A172 (cell line): ENCODE data around the gene GSDMA. TPM values are rescaled to one million over a fixed set of nuclear protein-coding genes. Genes with fewer than 3 reads are reported as not detected.
"Not testable (repeated sequence)": the region's sequence is repeated elsewhere in the genome, so short reads cannot be mapped to it uniquely, and the experiment has no call there.

Experiments
- DNase-seq: peaks from one replicate; pipeline ENCODE4 v3.0.0-alpha.2; 2015; ENCODE audit warnings: low spot score
- total RNA-seq: library from RNA; depleted of rRNA; stranded (reverse); fragments of >200 nt; shearing (Covaris generic); gene quantifications from 2 replicates; pipeline ENCODE4 v1.2.3, GENCODE V29; 2014

The GSDMA gene
- total RNA-seq, 1 experiment from 2014 or later: not detected

DNA sequence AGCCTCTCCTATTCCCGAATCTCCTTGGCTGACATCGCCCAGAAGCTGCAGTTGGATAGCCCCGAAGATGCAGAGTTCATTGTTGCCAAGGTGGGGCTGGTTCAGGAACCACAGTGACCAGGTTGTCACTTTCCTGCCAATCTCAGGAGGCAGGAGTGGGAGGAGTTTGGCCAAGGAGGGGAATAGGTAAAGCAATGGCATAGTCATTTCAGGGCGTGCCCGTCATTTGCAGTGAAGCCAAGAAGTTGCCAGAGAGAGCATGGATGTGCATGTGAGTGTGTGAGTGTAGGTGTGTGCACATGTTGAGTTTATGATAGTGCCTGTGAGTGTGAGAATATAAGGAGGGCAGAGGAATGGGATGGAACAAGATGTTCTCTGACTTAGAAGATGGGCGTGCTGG is 32.6 kb downstream of the GSDMA start:
- DNase-seq: no peak

GRCh38 chr17:39996162-39996561 is 33.4 kb downstream of the GSDMA start:
- no peak for DNase-seq

GRCh38 chr17:39996800-39997199 is 34.0 kb downstream of the GSDMA start:
- DNase-seq: no peak

DNA sequence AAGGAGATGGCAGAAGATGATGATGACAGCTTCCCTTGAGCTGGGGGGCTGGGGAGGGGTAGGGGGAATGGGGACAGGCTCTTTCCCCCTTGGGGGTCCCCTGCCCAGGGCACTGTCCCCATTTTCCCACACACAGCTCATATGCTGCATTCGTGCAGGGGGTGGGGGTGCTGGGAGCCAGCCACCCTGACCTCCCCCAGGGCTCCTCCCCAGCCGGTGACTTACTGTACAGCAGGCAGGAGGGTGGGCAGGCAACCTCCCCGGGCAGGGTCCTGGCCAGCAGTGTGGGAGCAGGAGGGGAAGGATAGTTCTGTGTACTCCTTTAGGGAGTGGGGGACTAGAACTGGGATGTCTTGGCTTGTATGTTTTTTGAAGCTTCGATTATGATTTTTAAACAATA is 34.7 kb downstream of the GSDMA start:
- DNase-seq: no peak

- no peak for DNase-seq
These were observed 36.3 kb downstream of the GSDMA start for GRCh38 chr17:39999067-39999466.

- DNase-seq: no peak
These were observed 37.4 kb downstream of the GSDMA start for GRCh38 chr17:40000161-40000560.

DNA sequence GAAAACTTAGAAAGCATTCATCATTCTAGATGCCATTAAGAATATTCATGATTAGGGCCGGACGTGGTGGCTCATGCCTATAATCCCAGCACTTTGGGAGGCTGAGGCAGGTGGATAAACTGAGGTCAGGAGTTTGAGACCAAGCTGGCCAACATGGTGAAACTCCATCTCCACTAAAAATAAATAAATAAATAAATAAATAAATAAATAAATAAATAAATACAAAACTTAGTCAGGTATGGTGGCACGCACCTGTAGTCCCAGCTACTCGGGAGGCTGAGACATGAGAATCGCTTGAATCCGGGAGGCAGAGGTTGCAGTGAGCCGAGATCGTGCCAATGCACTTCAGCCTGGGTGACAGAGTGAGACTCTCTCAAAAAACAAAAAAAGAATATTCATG is 38.5 kb downstream of the GSDMA start:
- DNase-seq: not testable (repeated sequence)

DNA sequence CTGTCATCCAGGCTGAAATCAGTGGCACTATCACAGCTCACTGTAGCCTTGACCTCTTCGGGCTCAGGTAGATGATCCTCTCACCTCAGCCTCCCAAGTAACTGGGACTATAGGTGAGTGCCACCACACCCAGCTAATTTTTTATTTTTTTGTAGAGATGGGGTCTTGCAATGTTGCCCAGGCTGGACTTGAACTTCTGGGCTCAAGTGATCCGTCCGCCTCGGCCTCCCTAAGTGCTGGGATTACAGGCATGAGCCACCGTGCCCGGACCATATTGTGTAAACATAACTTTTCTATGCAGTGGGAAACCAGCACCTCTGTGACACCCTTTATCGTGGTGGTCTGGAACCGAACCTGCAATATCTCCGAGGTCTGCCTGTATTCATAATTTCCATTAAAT is 41.3 kb downstream of the GSDMA start:
- DNase-seq: no peak

- DNase-seq: no peak
These were observed 41.9 kb downstream of the GSDMA start for GRCh38 chr17:40004712-40005111.

DNA sequence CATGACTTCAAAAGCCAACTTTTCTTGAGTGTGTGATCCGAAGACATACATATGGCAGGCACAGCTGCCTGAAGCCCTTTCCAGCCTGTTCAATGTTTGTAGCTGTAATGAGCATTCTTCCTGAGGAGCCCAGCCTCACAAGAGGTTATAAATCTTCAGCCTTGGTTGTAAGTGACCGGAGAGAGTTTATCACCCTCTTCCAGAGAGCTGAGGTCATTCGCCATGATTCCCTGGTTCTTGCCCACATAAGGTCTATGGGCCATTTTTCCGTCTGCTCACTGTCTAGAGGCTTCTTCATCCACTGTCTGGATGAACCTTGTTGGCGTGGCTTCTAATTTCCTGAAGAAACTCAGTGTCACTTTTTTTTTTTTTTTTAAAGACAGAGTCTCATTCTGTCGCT is 42.7 kb downstream of the GSDMA start:
- no peak for DNase-seq

DNA sequence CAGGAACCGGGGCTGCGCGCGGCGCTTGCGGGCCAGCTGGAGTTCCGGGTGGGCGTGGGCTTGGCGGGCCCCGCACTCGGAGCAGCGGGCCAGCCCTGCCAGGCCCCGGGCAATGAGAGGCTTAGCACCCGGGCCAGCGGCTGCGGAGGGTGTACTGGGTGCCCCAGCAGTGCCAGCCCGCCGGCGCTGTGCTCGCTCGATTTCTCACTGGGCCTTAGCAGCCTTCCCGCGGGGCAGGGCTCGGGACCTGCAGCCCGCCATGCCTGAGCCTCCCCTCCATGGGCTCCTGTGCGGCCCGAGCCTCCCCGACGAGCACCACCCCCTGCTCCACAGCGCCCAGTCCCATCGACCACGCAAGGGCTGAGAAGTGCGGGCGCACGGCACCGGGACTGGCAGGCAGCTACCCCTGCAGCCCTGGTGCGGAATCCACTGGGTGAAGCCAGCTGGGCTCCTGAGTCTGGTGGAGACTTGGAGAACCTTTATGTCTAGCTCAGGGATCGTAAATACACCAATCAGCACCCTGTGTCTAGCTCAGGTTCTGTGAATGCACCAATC is 48.2 kb downstream of the GSDMA start:
- DNase-seq: not testable (repeated sequence)

GRCh38 chr17:40012017-40012647 is 49.3 kb downstream of the GSDMA start:
- not testable (repeated sequence) for DNase-seq

- DNase-seq: no peak
These were observed 51.7 kb downstream of the GSDMA start for GRCh38 chr17:40014375-40014980.

DNA sequence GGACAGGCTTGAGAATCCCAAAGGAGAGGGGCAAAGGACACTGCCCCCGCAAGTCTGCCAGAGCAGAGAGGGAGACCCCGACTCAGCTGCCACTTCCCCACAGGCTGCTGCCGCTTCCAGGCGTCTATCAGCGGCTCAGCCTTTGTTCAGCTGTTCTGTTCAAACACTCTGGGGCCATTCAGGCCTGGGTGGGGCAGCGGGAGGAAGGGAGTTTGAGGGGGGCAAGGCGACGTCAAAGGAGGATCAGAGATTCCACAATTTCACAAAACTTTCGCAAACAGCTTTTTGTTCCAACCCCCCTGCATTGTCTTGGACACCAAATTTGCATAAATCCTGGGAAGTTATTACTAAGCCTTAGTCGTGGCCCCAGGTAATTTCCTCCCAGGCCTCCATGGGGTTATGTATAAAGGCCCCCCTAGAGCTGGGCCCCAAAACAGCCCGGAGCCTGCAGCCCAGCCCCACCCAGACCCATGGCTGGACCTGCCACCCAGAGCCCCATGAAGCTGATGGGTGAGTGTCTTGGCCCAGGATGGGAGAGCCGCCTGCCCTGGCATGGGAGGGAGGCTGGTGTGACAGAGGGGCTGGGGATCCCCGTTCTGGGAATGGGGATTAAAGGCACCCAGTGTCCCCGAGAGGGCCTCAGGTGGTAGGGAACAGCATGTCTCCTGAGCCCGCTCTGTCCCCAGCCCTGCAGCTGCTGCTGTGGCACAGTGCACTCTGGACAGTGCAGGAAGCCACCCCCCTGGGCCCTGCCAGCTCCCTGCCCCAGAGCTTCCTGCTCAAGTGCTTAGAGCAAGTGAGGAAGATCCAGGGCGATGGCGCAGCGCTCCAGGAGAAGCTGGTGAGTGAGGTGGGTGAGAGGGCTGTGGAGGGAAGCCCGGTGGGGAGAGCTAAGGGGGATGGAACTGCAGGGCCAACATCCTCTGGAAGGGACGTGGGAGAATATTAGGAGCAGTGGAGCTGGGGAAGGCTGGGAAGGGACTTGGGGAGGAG is 52.5 kb downstream of the GSDMA start, which contains the start of gene CSF3:
Gene CSF3, plus strand, starts transcription at position 436 of the 993 bp plus-strand sequence. Its CDS starts 35 bp downstream, at position 471.
- no peak for DNase-seq

DNA sequence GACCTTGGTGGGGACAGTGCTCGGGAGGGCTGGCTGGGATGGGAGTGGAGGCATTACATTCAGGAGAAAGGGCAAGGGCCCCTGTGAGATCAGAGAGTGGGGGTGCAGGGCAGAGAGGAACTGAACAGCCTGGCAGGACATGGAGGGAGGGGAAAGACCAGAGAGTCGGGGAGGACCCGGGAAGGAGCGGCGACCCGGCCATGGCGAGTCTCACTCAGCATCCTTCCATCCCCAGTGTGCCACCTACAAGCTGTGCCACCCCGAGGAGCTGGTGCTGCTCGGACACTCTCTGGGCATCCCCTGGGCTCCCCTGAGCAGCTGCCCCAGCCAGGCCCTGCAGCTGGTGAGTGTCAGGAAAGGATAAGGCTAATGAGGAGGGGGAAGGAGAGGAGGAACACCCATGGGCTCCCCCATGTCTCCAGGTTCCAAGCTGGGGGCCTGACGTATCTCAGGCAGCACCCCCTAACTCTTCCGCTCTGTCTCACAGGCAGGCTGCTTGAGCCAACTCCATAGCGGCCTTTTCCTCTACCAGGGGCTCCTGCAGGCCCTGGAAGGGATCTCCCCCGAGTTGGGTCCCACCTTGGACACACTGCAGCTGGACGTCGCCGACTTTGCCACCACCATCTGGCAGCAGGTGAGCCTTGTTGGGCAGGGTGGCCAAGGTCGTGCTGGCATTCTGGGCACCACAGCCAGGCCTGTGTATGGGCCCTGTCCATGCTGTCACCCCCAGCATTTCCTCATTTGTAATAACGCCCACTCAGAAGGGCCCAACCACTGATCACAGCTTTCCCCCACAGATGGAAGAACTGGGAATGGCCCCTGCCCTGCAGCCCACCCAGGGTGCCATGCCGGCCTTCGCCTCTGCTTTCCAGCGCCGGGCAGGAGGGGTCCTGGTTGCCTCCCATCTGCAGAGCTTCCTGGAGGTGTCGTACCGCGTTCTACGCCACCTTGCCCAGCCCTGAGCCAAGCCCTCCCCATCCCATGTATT is 53.5 kb downstream of the GSDMA start:
- DNase-seq: no peak

GRCh38 chr17:40017422-40018080 is 54.7 kb downstream of the GSDMA start:
- no peak for DNase-seq

- DNase-seq: no peak
These were observed 55.7 kb downstream of the GSDMA start for GRCh38 chr17:40018211-40019121.

DNA sequence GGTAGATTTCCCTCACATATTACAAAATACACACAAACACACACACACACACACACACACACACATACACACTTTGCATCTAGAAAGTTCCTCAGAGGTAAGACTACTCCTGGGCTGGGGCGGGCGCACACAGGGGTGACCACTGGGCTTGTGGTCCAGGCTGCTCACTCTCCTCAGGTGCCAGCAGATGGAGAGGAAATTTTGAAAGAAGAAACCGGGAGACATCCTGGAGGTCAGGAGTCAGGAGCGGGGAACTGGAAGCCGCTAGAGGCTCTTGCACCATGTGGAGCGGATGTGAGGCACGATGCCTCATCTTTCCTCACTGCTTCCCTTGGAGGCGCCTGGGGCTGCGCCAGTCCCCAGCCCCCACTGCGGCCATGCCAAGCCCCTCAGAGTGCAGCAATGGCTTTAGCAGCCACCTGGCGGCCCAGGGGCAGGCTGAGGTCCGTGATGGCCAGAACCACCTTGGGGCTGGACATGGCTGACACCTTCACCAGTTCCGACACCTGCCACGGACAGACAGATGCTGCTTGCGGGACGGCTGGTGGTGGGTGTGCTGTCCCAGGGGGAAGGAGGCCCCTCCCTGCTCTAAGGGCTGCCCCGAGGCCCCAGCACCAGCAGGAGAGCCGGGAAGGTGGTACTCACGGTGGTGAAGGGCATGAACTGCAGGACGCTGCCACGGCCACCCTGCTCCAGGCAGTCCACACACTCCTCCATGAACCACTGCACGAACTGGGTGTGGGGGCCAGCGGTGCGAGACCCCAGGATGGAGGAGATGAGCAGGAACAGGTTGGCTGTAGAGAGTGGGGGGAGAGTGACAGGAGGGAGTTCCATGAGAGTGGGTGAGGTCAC is 56.6 kb downstream of the GSDMA start:
- no peak for DNase-seq
